Kasumi-1 (cell line): ENCODE measurements around the gene DCST2.
A peak's percentile ranks its signal among the peaks of the same experiment; 100 is the strongest.

ENCODE experiments used
- DNase-seq, 2 experiments: peaks; one replicate each; lab custom pipeline; 2025; lab: John Stamatoyannopoulos, UW

DCST2 gene

DNA sequence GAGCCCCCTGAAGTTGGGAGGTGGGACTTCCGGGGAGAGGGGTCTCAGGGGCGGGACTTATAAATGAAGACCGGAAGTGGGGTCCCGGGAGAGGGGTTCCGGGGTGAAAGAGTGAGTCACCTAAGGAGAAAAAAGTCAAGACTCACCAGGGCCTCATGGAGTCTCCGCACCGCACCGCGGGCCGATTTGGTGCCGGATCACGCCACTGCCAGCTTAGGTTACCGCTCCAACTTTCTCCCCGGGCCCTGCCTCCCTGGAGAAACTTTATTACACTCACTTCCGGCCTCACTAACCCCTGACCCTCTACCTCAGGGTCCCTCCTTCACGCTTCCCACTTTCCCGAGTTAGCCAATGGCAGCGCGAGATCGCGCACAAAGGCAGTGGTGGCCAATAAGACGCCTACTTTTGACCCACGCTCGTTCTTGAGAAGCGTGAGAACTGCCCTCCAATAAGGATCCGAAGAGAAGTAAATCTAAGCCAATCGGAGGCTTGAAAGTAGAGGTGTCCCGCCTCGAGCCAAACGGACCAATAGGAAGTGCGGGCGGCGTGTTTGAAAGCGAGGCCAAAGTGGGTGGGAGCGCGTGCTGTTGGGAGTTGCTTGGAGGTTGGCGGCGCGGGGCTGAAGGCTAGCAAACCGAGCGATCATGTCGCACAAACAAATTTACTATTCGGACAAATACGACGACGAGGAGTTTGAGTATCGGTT is 59.3 kb downstream of the DCST2 start, which contains the start of gene CKS1B:
Gene CKS1B, plus strand, starts transcription at position 580 of the 706 bp plus-strand sequence. Its CDS starts 65 bp downstream, at position 645.
- DNase-seq = peak; percentile 100

DNA sequence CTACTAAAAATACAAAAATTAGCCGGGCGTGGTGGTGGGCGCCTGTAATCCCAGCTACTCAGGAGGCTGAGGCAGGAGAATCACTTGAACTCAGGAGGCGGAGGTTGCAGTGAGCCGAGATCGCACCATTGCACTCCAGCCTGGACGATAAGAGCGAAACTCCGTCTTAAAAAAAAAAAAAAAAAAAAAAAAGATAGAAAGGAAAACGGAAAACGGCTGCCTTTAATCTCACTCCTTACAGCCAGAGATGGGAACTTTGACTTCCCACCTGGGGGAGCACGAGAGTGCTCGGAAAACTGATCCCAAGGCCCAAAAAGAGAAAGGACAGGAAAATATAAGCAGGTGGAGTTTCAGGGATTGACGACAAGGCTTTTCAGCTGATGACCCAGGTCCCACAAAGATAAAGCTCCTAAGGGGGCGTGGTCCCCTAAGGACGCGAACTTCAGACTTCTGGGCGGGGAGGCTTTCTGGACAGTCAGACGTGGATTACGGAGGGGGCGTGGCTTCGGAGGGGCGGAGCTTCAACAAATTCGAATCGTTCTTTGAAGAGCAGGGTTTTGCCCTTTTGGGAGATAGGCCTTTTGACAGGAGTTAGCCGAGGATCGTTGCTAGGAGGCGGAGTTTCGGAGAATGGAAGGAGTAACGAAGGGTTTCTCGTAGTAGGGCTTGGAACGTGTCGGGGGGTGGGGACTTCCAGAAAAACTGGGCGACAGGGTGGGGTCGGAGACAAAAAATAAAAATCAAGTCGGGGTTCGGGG is 60.1 kb downstream of the DCST2 start:
- DNase-seq = peak; percentile 94 to 96

DNA sequence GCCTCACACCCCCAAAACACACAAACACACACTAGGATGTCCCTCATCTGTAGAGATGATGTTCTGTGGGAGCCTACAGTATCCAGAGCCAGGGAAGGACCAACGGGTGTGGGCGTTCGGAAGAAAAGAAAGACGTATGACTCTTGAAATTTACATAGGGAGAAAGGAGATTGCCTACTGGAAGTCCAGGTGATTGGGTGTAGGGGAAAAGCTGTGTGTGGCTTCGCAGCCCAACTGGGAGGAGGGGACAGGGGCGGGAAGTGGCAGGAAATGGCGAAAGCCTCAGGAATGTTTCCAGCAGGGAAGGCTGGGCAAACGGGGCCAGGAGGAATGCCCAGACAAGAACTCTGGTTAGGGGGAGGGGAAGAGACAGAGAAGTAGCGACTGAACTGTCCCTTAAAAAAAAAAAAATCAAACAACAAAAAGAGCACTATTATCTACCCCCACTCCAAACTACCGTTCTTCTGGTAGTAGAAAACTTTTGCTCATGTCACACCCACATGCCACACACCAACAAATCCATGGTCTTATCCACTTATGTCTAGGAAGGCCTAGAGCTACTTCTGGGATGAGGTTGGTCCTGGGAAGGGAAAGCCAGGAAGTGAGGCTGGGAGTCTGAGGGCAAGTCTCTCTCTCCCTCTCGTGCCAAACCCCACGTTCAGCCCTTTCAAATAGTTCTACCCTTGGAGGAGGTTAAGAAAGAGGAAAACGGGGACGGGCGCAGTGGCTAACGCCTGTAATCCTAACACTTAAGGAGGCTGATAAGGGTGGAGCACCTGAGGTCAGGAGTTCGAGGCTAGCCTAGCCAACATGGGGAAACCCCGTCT is 60.9 kb downstream of the DCST2 start:
- DNase-seq = no peak

DNA sequence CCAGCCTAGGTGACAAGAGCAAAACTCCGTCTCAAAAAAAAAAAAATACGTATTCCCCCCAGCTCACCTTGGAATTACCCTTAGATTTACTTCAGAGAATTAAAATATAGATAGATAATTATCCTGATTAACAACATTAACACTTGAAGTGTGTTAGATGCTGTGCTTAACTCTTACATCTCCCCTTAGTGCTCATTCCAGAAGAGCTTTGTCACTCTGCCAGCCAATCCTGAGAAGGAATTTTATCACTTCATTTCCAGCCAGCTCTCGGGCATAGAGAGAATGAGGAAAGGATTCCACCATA is 61.4 kb downstream of the DCST2 start:
- DNase-seq = no peak

DNA sequence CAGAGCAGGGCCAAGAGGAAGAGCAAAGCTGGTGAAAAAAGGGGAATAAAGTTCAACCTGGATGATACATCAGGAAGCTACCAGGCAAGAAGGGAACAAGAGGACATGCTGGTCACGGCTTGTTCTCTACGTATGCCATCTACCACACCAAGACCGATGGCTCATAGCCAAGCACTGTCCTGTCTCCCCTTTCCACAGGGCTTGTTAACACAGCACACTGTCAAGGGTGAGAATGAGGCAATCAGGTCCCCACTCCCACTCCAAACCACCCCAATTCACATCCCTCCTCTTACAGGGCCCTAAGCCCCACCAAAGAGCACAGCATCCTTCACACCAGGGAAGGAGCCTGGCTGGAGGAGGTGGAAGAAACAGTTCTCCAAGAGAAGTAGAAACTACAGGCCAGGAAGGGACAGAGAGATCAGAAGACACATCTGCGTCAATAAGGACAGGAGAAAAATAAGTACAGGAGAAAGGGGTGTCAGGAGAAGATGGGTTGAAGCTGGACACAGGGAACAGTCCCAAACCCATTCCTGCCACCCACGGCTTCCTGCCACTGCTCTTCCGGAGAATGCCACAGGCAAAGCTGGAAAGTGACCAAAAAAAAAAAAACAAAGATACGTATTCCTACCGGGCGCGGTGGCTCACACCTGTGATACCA is 62.1 kb downstream of the DCST2 start:
- no peak for DNase-seq

DNA sequence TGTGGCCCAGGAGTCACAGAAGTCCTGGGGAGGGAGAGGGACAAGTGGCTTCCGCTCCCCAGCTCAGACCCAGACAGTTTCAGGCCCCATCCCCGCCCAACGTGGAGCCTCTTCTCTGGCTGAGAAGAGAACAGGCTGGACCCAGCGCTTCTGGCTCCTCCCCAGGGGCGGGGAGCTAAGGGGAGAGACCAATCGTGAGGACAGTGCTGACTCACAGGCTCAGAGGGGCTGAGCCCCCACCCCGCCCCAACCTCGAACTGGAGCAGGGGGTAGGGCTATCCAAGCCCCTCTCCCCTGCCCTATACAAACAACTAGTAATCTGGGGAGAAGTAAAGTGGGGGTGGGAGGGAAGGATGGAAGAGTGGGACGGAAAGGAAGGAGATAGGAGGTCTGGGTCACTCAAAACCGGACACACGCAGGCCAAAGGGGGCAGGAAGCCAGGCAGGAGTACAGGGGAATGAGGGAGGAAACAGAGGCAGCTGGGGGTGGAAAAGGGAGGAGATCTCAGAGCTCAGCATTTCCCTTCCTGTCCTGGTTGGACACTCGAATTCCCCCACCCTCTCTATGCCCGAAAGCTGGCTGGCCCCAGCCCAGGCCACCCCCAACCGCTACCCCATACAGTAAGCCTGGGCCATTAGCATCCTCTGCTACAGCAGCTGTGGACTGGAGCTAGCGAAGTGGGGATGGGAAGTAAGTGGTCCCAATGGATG is 62.8 kb downstream of the DCST2 start, which contains the start of gene SHC1:
Gene SHC1, minus strand, starts transcription at position 117 of the 710 bp plus-strand sequence. CDS start 221 bp downstream, outside the sequence.
- peak; percentile 48 to 56 for DNase-seq

DNA sequence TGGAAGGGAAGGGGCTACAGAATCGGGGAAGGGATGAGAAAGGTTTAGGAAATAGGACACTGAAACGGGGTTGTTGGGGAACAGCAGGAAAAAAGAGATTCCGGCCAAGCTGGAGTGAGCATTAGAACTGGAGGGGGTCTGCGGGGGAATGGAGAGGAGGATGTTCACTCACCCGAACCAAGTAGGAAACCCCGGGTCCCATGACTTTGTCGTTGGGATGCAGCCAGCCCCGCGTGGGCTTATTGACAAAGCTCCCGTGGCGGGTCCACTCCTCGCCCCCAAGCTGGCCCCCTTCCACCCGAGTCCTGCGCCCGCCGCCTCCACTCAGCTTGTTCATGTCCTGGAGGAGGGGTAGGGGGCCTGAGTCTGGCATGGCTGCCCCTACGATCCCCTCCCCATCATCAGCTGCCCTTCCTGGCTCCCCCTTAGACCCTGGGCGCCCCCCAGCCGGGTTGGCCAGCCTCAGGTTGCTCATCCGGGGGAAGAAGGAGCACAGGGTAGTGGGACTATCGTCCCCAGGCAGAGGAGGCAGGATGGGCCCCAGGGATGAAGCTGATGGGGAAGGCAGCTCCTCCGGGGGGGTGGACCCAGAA is 63.6 kb downstream of the DCST2 start:
- no peak for DNase-seq

DNA sequence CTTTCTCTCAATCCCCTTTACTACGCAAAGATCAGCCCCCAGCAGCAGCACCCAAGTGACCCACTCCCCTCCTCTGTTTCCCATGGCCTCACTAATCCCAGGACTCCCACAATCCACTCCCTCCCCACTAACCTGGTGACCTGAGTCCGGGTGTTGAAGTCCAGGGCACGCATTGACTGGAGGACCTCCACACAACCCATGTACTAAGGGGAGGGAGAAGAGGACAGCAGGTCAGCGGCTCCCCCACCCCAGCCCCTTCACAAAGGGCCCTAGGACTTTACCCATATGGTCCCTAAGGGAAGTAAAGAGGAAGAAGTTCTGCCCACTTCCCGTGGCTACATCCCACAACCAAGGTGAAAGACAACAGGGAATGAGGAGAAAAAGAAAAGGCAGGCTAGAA is 64.3 kb downstream of the DCST2 start:
- DNase-seq = no peak

DNA sequence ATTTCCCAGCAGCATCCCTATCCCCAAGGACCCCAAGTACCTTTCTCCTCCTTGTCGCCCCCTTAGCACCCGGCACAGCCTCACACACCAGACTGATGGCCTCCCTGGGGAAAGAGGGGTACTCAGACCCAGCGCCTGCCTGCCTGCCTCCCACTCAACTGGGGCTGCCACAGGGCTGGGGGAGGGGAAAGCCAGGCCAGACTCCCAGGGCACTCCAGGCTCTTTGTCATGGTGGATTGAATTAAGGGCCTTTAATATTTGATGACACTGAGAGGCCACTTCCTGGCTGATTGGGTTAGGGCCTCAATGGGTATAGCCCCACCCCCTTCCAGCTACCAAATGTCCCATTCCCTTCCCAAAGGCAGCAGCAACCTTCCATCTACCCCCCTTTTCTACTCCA is 64.8 kb downstream of the DCST2 start:
- no peak for DNase-seq
